SK-N-DZ (cell line): ENCODE data around the gene LRSAM1.

Experiments used
- DNase-seq: peaks from one replicate; pipeline ENCODE4 v3.0.0-alpha.2; 2015; ENCODE audit warnings: low spot score

LRSAM1 gene

DNA sequence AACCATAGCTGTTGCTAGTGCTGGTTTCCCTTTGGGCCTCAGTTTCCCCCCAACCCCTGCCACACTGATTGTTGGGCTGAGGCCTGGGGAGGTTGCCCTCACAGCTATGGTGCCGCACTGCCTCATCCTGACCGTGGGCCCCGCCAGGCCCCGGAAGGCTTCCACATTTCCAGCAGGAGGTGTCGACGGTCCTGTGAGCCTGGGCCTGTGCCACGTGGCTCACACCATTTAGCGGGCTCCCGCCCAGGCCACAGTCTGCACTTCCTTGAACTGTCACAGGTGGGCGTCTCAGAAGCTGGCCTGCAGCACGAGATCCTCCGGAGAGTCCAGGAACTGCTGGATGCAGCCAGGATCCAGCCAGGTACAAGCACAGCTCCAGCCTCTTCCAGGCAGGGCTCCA, 45.7 kb downstream of the LRSAM1 start:
- no peak for DNase-seq

DNA sequence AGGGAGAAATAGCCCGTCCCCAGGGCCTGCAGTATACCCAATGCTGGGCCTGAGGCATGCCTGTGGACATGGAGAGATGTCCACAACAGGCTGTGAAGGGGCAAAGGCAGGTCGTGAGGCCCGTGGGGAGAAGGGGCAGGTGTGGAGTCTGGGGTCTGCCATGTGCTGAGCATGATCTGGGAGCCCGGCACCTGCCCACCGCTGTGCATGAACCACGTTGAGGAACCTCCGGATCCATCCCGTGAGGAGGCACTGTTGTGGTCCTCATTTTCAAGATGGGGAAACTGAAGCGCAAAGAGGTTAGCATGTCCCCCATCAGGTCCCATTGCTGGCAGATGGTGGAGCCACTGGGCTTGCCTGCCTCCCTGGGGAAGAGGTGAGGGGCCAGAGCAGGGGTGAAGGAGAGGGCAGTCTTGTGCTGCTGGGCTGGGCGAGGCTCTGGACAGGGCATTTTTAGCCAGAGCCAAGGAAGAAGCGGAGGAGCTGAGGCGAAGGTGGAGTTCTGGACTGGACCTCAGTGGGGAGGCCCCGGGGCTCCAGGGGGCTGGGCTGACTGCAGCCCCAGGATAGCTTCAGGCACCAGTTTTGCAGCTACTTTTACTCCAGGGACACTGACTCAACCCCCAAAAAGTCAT, 46.5 kb downstream of the LRSAM1 start:
- no peak for DNase-seq

DNA sequence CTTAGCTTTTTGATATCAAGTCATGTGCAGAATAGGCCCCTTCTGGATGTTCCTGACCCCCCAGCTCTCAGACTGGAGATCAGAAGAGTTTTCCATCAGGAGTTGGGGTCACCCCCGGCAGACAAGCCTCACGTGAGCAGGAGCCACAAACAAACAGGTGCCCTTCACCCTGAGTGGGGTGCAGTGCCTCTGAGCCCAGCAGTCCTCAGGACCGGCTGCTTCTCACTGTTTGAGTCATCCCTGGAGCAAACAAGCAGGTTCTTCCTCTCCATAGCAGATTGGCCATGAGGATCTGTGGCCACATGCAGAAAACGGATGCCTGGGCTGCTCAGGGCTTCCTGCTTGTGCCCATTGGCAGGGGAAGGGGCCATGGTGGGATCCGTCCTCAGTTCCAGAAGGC, 47.0 kb downstream of the LRSAM1 start:
- DNase-seq, result no peak

DNA sequence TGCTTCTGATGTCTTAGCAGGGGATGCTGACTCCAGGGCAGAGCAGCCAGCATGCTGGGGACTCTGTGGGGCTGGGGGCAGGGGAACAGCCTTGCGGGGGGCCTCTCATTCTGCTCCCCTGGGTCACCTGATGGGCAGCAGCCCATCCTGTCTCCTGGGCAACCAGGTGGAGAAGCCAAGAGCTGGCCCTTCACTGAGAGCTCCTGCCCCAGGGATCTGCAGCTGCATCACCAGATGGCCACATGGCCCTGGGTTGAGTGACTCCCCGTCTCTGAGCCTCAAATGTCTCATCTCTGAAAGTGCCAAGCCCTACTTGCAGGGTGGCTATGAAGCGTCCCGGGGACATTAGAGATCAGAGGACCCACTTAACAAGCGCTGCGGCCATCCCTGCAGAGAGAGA, 49.1 kb downstream of the LRSAM1 start:
- DNase-seq, result peak; percentile 27

DNA sequence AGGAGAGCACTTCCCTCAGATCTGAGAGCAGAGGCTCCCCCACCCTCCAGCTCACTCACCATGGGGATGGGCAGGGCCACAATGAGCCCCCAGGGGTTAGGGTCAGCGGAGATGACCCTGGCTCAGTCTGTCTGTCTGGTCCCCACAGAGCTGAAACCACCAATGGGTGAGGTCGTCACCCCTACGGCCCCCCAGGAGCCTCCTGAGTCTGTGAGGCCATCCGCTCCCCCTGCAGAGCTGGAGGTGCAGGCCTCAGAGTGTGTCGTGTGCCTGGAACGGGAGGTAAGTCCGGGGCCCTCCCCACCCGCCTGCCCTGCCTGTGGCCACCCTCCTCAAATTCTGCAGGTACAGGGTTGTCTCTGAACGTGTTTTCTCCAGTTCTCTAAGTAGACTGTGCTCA, 49.6 kb downstream of the LRSAM1 start:
- DNase-seq, result no peak

DNA sequence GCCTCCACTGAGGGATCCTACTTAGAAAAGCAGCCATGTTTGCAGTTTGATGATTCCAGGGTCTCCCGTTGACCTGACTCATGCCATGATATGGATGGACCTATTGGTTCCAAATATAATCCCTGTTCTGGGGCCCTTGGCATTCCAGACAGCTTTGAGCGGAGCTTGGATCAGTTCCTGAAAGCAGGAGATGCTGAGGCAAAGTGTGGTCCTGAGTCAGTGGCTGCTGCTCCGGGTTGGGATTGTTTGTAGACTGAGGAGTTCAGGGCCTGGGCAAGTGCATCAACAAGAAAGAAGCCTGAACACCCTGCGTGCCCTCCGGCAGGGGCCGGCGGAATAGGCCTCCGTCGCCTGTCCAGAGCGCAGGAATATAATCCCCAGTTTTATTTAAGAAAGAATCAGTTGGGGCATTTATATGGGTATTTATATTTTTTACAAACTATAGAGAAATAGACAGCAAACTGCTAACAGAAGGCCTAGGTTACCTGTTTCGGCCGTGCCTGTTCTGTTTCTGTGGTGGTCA, 50.6 kb downstream of the LRSAM1 start:
- DNase-seq, result no peak

DNA sequence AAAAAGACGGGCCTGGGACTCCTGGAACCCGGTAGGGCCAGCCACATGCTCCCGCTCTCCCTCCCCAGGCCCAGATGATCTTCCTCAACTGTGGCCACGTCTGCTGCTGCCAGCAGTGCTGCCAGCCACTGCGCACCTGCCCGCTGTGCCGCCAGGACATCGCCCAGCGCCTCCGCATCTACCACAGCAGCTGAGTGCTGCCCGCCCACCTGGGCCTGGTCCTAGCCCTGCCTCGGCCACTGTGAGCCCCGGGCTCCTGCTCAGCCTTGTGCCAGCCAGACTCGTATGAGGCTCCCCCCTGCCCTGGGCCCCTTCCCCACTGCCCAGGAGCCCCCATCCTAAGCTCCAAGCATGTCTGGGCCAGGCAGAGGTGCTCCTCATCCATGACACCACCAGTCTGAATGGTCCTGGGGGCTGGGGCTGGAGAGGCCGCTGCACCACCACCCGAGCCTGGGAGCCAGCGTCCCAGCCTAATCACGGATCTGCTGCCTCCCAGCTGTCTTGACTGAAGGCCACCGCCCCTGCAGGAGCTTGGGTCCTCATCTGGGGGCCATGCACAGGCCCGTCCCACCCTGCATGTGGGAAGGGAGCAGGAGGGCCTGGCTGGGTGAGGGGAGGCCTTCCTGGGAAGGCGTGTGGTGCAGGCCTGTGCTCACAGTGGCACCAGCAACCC, 51.5 kb downstream of the LRSAM1 start:
- DNase-seq, result no peak

DNA sequence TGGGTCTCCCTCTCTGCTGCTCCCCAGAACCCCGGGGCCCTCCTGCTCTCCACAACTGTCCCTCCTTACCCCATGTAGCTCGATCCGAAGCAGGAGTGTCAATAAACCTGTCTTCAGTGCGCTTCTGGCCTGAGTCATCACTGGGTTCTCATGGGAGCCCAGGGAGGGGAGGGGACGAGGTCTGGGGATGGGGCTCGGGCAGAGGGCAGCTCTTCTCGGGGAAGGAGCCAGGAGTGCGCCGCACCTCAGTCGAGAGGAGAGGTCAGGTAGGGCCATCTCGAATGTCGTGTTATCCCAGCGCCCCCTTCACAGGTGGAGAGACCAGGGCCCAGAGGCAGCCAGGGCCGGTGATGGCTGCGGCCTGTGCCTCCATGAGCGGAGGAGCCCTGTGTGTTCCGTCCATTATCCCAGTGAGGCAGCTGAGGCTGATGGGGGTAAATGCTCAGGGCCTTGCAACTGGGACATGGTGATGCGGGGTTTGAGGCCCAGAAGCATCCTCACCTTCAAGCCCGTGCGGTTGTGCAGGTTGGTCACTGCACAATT, 52.1 kb downstream of the LRSAM1 start:
- DNase-seq, result no peak

DNA sequence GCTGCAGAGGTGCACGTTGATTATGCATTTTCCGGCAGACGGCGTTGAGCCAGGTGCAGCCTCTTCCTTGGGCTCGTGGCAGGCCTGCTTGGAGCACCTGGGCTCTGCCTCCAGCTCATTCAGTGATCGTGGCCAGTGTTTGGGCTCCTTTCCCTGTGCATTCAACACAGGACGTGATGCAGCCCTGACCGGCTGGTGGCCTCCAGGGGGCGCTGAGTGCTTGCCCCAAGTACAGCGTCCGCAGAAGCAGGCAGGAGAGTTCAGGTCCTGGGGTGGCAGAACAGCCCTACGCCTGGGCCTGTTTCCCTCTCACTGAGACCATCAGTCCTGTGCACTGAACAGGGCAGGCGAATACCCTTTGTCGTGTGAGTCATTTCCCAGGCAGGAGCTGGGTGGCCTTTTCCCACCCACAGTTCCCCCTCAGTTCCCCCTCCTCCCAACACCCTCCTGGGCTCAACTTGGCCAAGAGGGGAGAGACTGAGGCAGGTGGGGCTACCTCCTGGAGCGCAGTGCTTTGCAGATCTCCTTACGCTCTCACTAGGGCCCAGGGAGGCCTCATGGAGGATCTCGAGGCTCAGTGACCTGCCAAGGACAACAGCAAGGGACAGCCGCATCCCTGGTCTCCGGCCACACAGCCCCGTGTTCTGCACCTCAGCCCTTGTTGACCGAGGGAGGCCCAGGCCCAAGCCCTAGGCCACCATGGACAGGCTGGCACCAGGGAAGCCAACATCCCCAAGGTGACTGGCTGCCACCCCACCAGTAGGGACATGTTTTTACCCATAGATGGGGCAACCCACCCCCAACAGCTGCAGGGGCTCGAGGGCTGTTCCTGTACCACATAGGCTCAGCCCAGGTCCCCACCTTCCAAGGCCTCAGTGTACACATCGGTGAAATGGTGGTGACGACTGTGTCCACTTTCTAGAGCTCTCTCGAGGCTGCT, 52.9 kb downstream of the LRSAM1 start:
- DNase-seq, result peak; percentile 77

DNA sequence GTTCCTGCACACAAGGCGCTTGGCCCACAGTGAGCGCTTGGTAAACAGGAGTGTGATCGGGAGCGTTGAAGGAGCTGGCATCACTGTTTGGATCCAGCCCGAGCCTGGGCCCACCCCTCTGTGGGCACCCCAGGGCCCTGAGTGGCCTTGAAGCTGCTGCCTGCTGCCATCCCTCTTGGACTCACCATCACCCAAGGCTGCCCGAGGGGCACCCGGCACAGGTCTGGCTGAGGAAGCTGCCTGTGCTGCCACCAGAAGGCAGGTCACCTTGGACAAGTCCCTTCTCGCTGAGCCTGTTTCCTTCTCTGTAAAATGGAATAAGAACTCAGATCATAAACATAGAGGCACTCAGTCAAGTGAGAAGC, 53.6 kb downstream of the LRSAM1 start:
- no peak for DNase-seq

DNA sequence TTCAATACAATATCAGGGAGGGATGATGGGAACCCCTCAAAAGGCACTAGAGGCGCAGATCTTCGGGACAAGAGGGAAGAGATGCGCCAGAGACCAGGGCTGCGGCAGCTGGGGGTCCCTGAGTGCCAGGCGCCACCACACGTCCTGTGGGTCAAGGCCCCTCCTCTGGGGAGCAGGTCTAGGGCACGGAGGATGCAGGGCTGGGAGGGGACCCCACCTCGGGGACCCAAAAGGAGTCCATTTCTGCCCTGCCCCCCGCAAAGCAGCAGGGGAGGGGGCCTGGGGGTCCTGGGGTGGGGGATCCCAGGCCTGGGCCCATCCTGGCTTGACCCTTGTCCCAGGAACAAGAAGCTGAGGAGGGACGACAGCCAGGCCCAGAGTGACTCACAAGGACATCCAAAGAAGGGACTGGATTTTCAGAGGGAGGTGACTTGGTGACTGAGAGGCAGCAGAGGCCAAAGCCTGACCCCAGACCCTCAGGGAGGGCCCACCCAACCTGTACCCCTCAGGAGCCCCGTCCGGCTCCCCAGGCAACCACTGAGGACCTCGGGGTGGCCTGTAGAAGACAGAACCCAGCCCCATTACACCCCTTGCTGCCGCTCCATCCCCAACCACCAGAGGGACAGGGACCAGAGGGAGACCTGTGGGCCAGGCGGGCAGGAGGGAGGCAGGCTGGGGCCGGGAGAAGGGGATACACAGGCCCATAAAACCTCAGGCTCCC, 54.2 kb downstream of the LRSAM1 start:
- DNase-seq, result peak; percentile 50

DNA sequence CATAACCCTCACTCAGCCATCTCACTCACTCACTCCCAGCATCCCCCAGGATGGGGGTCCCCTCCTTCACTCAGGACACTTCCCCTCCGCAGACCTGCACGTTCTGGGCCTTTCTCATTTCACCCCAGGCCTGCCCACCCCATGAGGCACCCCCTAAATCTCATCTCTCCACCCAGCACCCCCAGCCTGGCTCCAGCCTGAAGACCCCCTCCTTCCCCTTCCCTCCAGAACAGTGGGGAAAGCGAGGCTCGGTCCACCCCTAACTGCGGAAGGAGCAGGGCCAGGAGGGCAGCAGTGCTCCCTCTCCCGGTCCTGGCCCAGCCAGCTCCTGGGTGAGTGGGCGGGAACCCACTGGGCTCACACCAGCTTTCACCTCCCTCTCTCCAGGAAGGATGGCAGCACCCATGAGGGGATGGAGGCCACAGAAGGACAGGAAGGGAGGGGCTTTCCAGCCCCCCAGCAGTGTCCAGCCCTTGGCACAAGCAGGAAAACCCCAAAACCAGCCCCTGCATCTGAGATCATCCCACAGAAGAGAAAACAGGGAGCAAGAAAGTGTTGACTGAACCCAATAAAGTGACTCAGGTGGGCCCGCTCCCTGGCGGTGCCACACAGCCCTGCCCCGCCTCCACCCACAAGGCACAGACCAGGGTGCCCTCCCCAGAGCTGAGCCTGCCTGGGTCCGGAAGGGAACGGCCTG, 55.0 kb downstream of the LRSAM1 start:
- DNase-seq, result no peak

DNA sequence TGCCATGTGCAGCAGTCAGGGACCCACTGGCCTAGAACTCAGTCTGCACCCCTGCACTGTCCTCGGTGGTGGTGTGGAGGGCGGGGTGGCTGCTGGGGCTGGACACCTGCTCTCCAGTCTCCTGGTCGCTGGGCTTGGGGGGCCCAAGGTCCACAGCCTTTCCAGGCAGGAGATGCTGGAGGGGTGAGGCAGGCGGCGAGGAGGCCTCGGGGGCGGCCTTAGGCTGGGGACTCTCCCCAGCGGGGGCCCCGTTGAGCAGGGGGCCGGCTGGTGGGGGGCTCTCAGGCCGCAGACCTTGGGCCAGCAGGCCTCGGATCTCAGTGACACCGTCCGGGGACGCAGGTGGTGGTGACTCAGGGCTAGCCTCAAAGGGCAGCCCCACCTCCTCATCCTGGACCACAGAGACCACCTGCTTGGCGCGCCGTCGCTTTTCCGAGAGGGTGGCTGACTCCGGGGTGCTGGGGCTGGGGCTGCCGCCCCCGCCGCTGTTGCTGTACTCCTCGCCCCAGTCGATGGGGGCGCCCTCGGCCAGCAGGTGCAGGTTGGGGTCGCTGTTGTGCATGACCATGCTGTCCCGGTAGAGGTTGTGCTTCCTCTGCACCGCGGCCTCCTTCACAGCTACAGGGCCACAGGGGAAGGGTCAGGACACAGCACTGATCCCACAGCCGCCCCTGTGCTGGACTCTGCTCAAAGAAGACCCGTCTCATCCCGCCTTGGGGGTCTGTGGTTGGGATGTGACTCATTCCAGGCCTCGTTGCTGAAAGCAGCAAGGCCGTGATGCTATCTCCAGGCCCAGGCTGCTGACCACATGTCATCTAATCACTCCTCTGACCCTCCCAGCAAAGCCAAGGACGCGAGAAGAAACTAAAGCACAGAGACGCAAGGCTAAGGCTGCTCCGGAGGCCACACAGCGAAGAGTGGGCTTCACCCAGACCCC, 55.8 kb downstream of the LRSAM1 start:
- no peak for DNase-seq

DNA sequence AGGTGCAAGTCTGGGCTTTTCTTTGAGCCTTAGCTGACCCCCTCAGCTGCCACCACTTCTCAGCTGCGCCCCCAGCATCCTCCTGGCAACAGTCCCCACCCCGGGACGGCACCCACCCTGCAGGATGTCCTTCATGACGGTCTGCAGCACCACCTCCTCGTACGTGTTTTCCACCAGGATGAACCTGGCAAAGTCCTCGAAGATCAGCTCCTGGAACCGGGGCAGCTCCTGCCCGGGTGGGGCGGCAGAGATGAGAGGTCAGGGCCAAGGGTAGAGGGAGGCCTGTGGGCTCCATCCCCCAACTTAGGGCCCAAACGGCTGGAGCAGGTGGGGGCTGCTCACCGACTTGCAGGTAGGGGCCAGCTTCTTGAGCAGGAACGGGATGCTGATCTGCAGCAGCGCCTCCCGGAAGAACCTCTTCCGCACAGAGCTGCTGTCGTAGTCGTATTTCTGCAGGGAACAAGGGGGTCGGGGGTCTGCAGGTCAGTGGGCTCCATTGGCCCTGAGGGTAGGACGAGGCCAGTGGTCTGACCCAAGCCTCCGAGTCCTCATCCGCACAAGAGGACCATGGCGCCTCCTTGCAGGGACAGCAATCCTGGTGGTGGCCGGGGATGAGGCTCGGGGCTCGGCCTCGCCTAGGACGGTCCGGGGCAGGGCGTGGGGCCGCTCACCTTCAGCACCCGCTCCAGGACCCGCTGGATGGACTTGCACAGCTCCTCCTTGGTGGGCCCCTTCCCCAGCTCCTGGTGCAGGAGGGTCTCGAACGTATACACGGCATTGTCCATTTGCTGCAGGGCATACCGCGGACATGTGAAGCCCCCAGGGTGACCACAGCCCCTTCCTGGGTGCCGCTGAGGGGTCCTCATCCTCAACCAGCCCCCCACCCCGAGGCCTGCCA, 56.7 kb downstream of the LRSAM1 start:
- DNase-seq, result no peak

DNA sequence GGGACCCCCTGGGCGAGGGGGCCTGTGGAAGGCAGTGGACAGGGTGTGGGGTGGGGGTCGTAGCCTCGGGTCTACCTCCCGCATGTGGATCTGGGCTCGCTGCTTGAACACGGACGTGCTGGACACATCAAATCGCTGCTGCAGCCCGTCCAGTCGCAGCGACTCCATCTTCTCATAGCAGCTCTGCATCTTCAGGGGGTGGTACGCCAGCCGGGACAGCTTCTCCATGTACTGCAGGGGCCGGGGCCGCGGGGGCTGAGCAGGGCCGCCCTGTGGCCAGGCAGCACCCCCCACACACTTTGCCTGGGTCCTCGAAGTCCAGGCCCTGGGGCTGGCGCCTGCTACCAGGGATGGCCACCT, 57.6 kb downstream of the LRSAM1 start:
- DNase-seq, result no peak

DNA sequence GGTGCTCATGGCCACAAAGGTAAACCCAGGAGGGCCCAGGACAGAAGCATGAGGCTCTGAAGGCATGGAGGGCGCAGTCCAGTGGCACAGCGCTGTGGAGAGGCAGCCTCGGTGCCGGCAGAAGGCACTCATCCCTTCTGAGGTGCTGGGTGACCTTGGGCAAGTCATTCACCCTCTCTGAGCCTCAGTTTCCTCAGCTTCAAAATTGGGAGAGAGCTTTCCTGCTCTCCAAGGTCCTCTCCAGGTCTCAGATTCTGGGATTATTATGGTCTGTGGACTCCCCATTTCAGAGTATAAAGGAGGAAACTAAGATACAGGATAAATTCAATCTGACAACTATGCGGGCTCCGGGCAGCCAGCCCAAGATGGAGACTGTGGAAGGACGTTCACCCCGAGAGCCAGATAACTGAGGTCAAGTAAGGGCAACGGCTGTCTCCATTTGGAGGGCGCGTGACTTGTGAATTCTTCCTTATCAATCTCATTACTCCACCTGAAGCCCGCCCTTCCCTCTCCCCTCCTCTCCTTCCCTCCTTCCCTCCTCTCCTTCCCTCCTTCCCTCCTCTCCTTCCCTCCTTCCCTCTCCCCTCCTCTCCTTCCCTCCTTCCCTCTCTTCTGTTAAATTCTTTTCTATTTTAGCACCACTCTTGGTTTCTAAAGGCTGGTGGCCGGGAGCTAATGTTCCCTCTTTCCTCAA, 58.1 kb downstream of the LRSAM1 start:
- no peak for DNase-seq

DNA sequence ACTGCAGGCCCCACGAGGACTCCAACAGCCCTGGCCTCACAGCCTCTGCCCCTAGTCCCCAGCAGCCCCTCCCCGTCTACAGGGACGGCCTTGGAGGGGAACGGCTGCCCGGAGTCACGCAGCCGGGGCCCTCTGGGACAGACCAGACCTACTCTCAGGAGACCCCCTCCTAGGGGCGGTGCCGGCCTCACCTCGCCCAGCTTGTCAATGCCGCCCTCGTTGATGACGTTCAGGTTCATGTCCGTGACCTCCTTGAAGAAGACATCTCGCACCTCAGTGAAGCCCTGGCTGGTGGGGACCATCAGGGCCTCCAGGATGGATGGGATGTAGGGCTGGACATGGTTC, 58.6 kb downstream of the LRSAM1 start:
- DNase-seq, result no peak

DNA sequence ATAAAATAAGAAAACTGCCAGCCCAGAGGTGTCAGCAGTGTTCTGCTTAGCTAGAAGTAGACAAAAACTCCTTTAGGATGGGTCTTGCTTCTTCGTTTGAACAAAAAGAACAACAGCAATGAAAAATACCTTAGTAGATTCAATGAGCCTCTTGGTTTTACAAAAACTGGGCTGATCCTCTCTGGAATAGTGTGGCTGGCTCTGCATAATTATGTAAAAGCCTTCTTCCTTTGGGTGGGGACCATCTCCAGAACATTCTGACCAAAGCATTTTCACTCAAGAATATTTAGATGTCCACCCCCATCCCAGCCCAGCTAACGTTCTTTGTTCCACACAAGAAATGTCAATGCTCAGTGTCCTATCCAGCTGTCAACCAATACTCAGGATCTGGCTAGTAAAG, 63.2 kb downstream of the LRSAM1 start:
- DNase-seq, result no peak
